ENCODE data around the gene NLGN1.

The NLGN1 gene

GRCh38 chr3:173913974-173914421 is 516.5 kb downstream of the NLGN1 start:
- TF ChIP-seq REST (IDR thresholded peaks at IDR 0.05; ENCODE audit: insufficient read depth in 1 of 2, low read depth in 2 of 2, low read length in 2 of 2) (no peak), SIN3A (IDR thresholded peaks at IDR 0.05; ENCODE audit: borderline replicate concordance, insufficient read depth, low read length) (no peak), POLR2AphosphoS5 (IDR thresholded peaks at IDR 0.05; ENCODE audit: low read depth, low read length) (no peak), TAF1 (IDR thresholded peaks at IDR 0.05; ENCODE audit: borderline replicate concordance, insufficient read depth, low read length) (no peak), FOXP2 (optimal IDR thresholded peaks at IDR 0.05; ENCODE audit: borderline replicate concordance, extremely low read depth, extremely low read length, insufficient read depth) (no peak)

- TF ChIP-seq POLR2AphosphoS5 (IDR thresholded peaks at IDR 0.05; ENCODE audit: low read depth, low read length) (no peak), SIN3A (IDR thresholded peaks at IDR 0.05; ENCODE audit: borderline replicate concordance, insufficient read depth, low read length) (no peak)
These were observed 519.3 kb downstream of the NLGN1 start for GRCh38 chr3:173916799-173917198.

GRCh38 chr3:173920386-173920785 is 522.8 kb downstream of the NLGN1 start:
- no peak for TF ChIP-seq SIN3A (IDR thresholded peaks at IDR 0.05; ENCODE audit: borderline replicate concordance, insufficient read depth, low read length)
- TF ChIP-seq TAF1 (IDR thresholded peaks at IDR 0.05; ENCODE audit: borderline replicate concordance, insufficient read depth, low read length), result no peak
- TF ChIP-seq POLR2AphosphoS5 (IDR thresholded peaks at IDR 0.05; ENCODE audit: low read depth, low read length), result no peak
- TF ChIP-seq REST (IDR thresholded peaks at IDR 0.05; ENCODE audit: insufficient read depth in 1 of 2, low read depth in 2 of 2, low read length in 2 of 2), result no peak
- no peak for TF ChIP-seq FOXP2 (optimal IDR thresholded peaks at IDR 0.05; ENCODE audit: borderline replicate concordance, extremely low read depth, extremely low read length, insufficient read depth)

GRCh38 chr3:173921732-173922131 is 524.2 kb downstream of the NLGN1 start:
- no peak for TF ChIP-seq REST (IDR thresholded peaks at IDR 0.05; ENCODE audit: insufficient read depth in 1 of 2, low read depth in 2 of 2, low read length in 2 of 2)
- no peak for TF ChIP-seq FOXP2 (optimal IDR thresholded peaks at IDR 0.05; ENCODE audit: borderline replicate concordance, extremely low read depth, extremely low read length, insufficient read depth)
- no peak for TF ChIP-seq SIN3A (IDR thresholded peaks at IDR 0.05; ENCODE audit: borderline replicate concordance, insufficient read depth, low read length)
- no peak for TF ChIP-seq POLR2AphosphoS5 (IDR thresholded peaks at IDR 0.05; ENCODE audit: low read depth, low read length)

- TF ChIP-seq TAF1 (IDR thresholded peaks at IDR 0.05; ENCODE audit: borderline replicate concordance, insufficient read depth, low read length) (no peak), REST (IDR thresholded peaks at IDR 0.05; ENCODE audit: insufficient read depth in 1 of 2, low read depth in 2 of 2, low read length in 2 of 2) (no peak)
These were observed 525.7 kb downstream of the NLGN1 start for GRCh38 chr3:173923204-173923603.
